HG03439 (cell line): Measurements from ENCODE around the gene PGP.

Source experiments
- ATAC-seq: cut with Tn5 transposase; IDR thresholded peaks from one replicate; pipeline ENCODE4 v1.9.1; 2021; ENCODE audit warnings: mild to moderate bottlenecking, moderate library complexity; ENCODE audit not compliant: unreplicated experiment

PGP gene

GRCh38 chr16:2167068-2167638, 47.5 kb downstream of the PGP start:
- no peak for ATAC-seq

DNA sequence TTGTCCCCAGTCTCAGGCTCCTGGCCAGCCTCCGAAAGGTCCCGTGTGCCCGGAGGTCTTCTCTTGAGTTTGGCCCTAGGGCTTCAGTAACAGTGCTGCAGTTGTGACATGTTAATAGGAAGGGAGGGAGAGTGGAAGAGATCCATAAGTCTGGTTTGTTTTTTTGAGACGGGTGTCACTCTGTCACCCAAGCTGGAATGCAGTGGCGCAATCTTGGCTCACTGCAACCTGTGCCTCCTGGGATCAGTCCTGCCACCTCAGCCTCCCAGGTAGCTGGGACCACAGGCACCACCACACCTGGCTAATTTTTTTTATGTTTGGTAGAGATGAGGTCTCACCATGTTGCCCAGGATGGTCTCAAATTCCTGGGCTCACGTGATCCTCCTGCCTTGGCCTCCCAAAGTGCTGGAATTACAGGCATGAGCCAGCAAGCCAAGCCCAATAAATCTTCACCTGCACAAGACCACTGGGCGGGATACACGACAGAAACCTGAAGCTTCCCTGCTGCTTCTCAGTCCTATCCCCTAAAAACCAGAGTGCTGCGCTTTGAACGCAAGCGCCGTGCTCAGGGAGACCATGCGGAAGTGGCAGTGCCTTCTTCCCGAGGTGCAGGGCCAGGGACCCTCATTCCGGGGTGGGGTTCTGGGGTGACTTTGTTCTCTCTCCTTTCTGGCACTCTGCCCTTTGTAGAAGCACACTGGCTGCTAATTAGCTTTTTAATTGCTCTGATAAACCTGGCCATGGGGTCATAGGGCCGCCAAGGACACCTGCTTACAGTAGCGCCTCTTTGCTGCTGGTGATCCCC, 48.2 kb downstream of the PGP start:
- ATAC-seq = no peak

DNA sequence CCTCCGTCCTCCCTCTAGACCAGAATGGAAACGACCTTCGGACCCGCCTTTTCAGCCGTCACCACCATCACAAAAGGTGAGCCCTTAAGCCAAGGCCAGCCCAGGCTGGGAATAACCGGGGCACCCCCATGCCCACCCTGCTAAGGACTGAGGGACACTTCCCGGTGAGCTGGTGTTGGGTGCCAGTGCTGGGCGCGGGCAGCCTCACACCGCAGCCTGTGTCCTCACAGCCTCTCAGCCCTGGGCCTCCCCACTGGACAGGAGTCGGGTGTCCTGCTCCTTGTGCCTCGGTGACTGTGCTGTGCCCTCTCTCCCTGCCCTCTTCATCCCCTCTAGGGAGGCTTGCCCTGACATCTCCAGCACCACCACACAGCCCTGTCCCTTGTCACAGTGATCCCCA, 48.8 kb downstream of the PGP start:
- ATAC-seq = no peak

DNA sequence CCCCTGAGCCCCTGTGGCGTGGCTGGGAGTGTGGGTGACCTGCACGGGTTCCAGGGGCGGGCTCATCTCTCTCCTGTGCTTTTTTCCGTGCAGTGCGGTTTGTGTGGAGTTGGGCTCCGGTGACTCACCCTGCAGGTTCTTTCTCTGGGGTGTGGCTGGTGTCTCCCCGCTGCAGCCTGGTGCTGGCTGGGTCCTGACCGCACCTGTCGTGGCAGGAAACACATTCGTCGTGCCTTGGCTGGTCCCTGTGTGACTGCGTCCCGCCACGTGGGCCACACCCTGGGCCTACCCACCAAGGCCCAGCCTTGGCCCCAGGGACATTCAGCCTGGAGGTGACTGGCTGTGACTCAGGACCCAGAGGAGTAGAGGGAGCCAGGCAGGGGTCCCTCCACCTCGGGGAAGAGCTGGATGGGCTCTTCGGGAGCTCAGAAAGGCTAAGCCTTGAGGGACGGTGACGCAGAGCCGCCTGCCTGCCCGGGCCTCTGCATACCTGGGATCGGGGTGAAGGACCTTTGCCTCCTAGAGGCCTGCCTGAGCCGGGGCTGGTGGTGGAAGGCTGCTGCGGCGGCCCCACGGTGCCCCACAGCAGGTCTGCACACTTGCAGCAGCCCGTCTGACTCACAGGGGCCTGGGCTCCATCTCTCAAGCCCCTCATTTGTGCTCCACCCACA, 51.3 kb downstream of the PGP start:
- no peak for ATAC-seq

GRCh38 chr16:2162676-2163118, 51.9 kb downstream of the PGP start:
- ATAC-seq = no peak

GRCh38 chr16:2161911-2162310, 52.7 kb downstream of the PGP start:
- ATAC-seq = no peak
